GM19043 (cell line): ENCODE results near the gene DNAH2.

Experiments used
- ATAC-seq: cut with Tn5 transposase; IDR thresholded peaks from one replicate; pipeline ENCODE4 v1.9.1; 2021; ENCODE audit warnings: low read depth; ENCODE audit not compliant: unreplicated experiment

The DNAH2 gene

GRCh38 chr17:7720125-7720524 is 2.6 kb downstream of the DNAH2 start:
- ATAC-seq = no peak

- ATAC-seq = no peak
These were observed 4.1 kb downstream of the DNAH2 start for GRCh38 chr17:7721612-7722011.

GRCh38 chr17:7727886-7728285 is 10.3 kb downstream of the DNAH2 start:
- ATAC-seq = no peak

GRCh38 chr17:7729816-7730215 is 12.3 kb downstream of the DNAH2 start:
- no peak for ATAC-seq

GRCh38 chr17:7732981-7733539 is 15.5 kb downstream of the DNAH2 start:
- ATAC-seq = no peak

GRCh38 chr17:7737601-7738000 is 20.1 kb downstream of the DNAH2 start:
- ATAC-seq = no peak

GRCh38 chr17:7739746-7740145 is 22.2 kb downstream of the DNAH2 start:
- no peak for ATAC-seq

- ATAC-seq = no peak
These were observed 23.0 kb downstream of the DNAH2 start for GRCh38 chr17:7740481-7741001.

GRCh38 chr17:7742729-7743128 is 25.2 kb downstream of the DNAH2 start:
- ATAC-seq = no peak

GRCh38 chr17:7744416-7744815 is 26.9 kb downstream of the DNAH2 start:
- ATAC-seq = no peak

- no peak for ATAC-seq
These were observed 28.4 kb downstream of the DNAH2 start for GRCh38 chr17:7745748-7746470.

- no peak for ATAC-seq
These were observed 30.1 kb downstream of the DNAH2 start for GRCh38 chr17:7747635-7748071.

- ATAC-seq = no peak
These were observed 30.7 kb downstream of the DNAH2 start for GRCh38 chr17:7748076-7748775.

GRCh38 chr17:7750321-7750821 is 32.8 kb downstream of the DNAH2 start:
- no peak for ATAC-seq

GRCh38 chr17:7754656-7755055 is 37.1 kb downstream of the DNAH2 start:
- ATAC-seq = no peak

- ATAC-seq = no peak
These were observed 37.7 kb downstream of the DNAH2 start for GRCh38 chr17:7755095-7755890.

- no peak for ATAC-seq
These were observed 39.4 kb downstream of the DNAH2 start for GRCh38 chr17:7756968-7757367.

GRCh38 chr17:7763919-7764318 is 46.4 kb downstream of the DNAH2 start:
- no peak for ATAC-seq

GRCh38 chr17:7767004-7767403 is 49.5 kb downstream of the DNAH2 start:
- ATAC-seq = no peak

GRCh38 chr17:7767405-7768021 is 50.0 kb downstream of the DNAH2 start:
- ATAC-seq = no peak
